Measurements from ENCODE around the gene LRP1.

The LRP1 gene

GRCh38 chr12:57190037-57190436 lies 61.8 kb downstream of the LRP1 start:
- no peak for DNase-seq (ENCODE audit: low spot score)
- no peak for TF ChIP-seq CTCF (IDR thresholded peaks at IDR 0.05; ENCODE audit: extremely low read depth, insufficient read depth, missing control alignments)
- in situ Hi-C loops (cut with MboI; ENCODE audit: low pct_unique_long_range_greater_than_20kb, low sequenced_read_pairs, unreplicated experiment) = no loop called here

- in situ Hi-C loops (cut with MboI; ENCODE audit: low pct_unique_long_range_greater_than_20kb, low sequenced_read_pairs, unreplicated experiment) = no loop called here
- TF ChIP-seq CTCF (IDR thresholded peaks at IDR 0.05; ENCODE audit: extremely low read depth, insufficient read depth, missing control alignments) = no peak
- DNase-seq (ENCODE audit: low spot score) = no peak
These were observed 62.5 kb downstream of the LRP1 start for GRCh38 chr12:57190821-57191220.

GRCh38 chr12:57191410-57191809 lies 63.1 kb downstream of the LRP1 start:
- in situ Hi-C loops (cut with MboI; ENCODE audit: low pct_unique_long_range_greater_than_20kb, low sequenced_read_pairs, unreplicated experiment) = no loop called here
- DNase-seq (ENCODE audit: low spot score) = no peak
- TF ChIP-seq CTCF (IDR thresholded peaks at IDR 0.05; ENCODE audit: extremely low read depth, insufficient read depth, missing control alignments) = no peak

- in situ Hi-C loops (cut with MboI; ENCODE audit: low pct_unique_long_range_greater_than_20kb, low sequenced_read_pairs, unreplicated experiment) = no loop called here
- no peak for TF ChIP-seq CTCF (IDR thresholded peaks at IDR 0.05; ENCODE audit: extremely low read depth, insufficient read depth, missing control alignments)
- DNase-seq (ENCODE audit: low spot score) = no peak
These were observed 64.6 kb downstream of the LRP1 start for GRCh38 chr12:57192920-57193319.

- TF ChIP-seq CTCF (IDR thresholded peaks at IDR 0.05; ENCODE audit: extremely low read depth, insufficient read depth, missing control alignments) = no peak
- in situ Hi-C loops (cut with MboI; ENCODE audit: low pct_unique_long_range_greater_than_20kb, low sequenced_read_pairs, unreplicated experiment) = no loop called here
- DNase-seq (ENCODE audit: low spot score) = no peak
These were observed 65.5 kb downstream of the LRP1 start for GRCh38 chr12:57193706-57194245.

- TF ChIP-seq CTCF (IDR thresholded peaks at IDR 0.05; ENCODE audit: extremely low read depth, insufficient read depth, missing control alignments) = no peak
- DNase-seq (ENCODE audit: low spot score) = no peak
- in situ Hi-C loops (cut with MboI; ENCODE audit: low pct_unique_long_range_greater_than_20kb, low sequenced_read_pairs, unreplicated experiment) = no loop called here
These were observed 66.0 kb downstream of the LRP1 start for GRCh38 chr12:57194253-57194652.

GRCh38 chr12:57195186-57195585 lies 66.9 kb downstream of the LRP1 start:
- in situ Hi-C loops (cut with MboI; ENCODE audit: low pct_unique_long_range_greater_than_20kb, low sequenced_read_pairs, unreplicated experiment) = no loop called here
- no peak for TF ChIP-seq CTCF (IDR thresholded peaks at IDR 0.05; ENCODE audit: extremely low read depth, insufficient read depth, missing control alignments)
- no peak for DNase-seq (ENCODE audit: low spot score)

All from GM13977 (cell line).